GM12873 (cell line): ENCODE results near the gene PEAK3.

Source experiments
- TF ChIP-seq, protein P1 (sequence below): IDR thresholded peaks from 2 replicates; pipeline ENCODE4 v1.5.1; 2012; ENCODE audit warnings: low read depth, mild to moderate bottlenecking, moderate library complexity, low read length, control low read depth; ENCODE audit not compliant: insufficient read depth; ENCODE audit errors: missing control alignments

PEAK3 gene

DNA sequence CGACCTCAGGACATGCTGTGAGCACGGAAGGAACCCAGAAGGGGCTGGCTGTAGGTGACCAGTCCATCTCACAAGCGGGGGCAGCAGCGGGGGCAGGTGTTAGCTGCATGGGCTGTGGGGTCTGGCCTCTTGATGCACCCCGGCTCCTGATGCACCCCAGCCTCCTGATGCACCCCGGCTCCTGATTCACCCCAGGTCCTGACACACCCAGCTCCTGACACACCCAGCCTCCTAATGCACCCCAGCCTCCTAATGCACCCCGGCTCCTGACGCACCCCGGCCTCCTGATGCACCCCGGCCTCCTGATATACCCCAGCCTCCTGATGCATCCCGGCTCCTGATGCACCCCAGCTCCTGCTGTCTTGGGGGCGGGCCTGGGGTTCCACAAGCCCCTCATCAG, 39.0 kb upstream of the PEAK3 start:
- TF ChIP-seq, protein P1, sequence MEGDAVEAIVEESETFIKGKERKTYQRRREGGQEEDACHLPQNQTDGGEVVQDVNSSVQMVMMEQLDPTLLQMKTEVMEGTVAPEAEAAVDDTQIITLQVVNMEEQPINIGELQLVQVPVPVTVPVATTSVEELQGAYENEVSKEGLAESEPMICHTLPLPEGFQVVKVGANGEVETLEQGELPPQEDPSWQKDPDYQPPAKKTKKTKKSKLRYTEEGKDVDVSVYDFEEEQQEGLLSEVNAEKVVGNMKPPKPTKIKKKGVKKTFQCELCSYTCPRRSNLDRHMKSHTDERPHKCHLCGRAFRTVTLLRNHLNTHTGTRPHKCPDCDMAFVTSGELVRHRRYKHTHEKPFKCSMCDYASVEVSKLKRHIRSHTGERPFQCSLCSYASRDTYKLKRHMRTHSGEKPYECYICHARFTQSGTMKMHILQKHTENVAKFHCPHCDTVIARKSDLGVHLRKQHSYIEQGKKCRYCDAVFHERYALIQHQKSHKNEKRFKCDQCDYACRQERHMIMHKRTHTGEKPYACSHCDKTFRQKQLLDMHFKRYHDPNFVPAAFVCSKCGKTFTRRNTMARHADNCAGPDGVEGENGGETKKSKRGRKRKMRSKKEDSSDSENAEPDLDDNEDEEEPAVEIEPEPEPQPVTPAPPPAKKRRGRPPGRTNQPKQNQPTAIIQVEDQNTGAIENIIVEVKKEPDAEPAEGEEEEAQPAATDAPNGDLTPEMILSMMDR = no peak

DNA sequence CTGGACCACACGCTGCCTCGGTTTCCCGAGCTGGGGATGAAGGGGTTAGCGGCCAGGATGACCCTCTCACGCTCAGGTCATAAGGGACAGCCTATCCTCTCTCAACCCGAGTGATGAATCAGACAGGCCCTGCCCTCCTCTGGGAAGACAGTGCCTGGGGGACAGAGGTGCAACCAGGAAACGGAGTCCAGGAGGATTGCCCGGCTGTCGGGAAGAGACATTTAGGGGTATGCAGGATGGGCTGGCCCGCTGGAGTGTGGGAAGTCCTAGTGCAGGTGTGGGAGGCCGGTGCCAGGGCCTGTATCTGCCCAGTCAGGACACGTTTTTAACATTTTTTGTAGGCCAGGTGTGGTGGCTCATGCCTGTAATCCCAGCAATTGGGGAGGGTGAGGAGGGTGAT, 38.1 kb upstream of the PEAK3 start:
- TF ChIP-seq, protein P1 = no peak

DNA sequence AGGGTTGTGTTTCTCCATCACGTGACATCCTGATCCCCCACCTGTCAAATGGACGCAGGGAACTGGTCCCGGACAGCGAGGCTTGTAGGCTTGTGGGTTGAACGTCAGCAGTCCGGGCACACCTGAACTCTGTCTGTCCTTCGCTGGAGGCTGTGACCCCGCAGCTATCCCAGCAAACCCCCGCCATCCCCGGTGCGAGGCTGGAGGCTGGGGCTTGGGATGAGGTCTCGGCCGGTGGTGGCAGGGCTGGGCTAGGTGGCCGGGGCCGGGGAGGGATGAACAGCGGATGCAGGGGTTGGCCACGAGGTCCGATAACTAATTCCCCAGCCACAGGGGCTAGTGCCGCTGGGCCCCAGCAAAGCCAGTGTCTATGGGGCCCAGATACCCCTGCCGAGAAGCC, 37.6 kb upstream of the PEAK3 start:
- TF ChIP-seq, protein P1 = no peak

DNA sequence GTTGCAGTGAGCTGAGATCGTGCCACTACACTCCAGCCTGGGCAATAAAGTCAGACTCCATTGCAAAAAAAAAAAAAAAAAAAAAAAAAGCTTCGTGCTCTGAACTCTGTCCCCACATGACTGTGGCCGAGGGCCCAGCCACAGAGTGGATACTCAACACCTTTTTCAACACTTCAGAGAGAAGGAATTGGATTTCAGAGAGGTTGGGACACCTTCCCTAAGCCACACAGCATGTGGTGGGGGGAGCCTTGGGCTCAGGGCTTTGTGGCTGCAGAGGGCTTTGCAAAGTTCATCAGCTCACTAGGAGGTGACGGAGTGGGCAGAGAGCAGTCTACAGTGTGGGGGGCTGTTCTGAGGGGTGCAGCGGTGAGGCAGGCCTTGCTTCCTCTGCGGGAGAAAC, 36.9 kb upstream of the PEAK3 start:
- TF ChIP-seq, protein P1 = no peak

DNA sequence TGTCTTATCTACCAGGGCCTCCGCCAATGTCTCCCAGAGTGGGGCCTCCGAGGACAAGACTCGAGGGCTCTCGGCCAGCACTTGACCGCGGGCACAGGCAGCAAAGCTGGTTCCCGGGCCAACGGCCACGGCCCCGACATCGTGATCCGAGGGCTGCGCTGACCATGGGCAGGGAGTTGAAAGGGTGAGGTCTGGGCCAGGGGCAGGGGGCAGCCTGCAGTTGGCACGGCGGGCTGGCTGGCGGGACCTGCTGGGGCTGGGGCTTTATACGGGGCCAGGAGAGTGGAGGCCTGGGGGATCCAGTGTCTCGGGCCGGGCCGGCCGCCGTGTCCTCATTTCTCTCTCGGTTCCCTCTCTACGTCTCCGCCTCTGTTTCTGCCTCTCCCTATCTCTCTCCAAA, 35.8 kb upstream of the PEAK3 start:
- TF ChIP-seq, protein P1 = no peak

DNA sequence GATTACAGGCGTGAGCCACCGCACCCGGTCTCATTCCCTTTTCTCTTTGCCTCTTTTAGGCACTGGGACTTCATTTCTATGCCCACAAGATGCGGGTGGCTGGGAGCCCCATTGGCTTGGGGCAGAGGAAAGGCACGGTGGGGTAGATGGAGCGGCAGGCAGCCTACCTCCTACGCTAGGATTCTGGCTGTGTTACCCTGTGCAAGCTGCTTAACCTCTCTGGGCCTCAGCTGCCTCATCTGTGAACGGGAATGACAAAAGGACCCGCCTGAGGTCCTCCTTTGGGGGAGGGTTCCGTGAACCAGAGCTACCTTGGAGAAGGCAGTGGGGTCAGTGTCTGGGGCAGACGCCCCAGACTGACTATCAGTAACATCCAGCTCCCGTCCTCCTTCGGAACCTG, 35.3 kb upstream of the PEAK3 start:
- TF ChIP-seq, protein P1 = no peak

DNA sequence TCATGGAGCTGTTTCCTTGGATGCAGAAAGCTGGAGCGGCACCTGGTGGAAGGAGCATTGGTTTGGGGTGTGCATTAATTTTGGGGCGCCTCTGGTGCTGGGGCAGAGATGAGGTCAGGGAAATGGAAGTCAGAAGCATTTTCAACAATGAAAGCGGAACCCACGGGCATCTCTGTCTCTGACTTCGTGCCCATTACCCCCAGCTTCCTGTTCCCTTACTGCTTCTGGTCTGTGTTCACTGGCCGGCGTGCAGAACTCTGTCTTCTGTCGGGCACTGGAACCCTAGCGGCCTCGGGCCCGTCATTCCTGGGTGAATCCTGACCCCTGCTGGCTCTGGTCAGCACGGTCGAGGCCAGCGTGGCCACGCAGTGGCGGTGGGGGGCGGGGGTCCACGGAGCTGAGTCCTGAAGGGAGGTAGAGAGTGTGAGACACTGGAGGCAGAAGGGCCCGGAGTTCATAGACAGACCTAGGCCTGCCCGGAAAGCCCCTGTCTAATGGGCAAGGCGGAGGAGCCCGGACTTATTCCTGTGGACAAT, 33.9 kb upstream of the PEAK3 start:
- TF ChIP-seq, protein P1 = peak; percentile 51

DNA sequence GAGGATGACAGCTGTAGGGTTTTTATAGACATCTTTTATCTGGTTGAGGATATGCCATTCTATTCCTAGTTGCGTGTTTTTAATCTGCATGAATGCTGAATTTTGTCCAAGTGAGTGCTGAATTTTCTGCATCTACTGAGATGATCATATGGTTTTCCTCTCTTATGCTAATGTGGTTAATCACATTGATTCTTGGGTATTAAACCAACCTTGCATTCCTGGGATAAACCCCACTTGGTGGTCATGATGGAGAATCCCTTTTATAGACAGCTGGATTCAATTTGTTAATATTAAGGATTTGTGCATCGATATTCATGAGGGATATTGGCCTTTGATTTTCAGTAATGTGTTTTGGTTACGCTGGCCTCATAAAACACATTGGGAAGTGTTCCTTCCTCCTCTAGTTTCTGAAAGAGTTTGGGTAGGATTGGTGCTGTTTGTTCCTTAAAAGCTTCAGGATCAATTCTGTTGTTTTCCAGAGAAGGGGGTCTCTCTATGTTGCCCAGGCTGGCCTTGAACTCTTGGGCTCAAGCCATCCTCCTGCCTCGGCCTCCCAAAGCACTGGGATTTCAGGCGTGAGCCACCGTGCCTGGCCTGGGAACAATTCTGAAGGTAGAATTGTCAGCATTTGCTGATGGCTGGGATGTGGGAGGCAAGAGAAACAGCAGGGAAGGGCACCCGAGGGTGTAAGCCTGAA, 33.3 kb upstream of the PEAK3 start:
- TF ChIP-seq, protein P1 = no peak
